ENCODE results near the gene RPL5.

RPL5 gene

DNA sequence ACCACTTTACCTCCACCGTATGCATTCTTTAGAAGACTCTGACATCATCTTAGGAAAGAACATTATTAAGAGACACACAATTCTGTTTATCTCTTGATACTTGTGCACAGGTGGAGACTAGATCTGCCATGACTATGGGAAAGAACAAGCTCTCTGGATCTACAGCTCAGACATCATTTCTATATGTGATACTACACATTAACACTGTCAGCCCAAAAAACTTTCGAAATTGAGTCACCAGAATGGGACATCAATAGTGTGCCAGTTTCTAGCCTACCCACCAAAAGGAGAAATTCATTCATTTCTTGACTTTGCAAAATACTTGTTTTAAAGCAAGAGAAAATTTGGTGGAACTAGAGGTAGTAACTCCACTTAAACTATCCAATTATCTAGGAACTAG lies 41.0 kb upstream of the RPL5 start:
- in situ Hi-C loops (cut with MboI; ENCODE audit: low pct_unique_long_range_greater_than_20kb, low sequenced_read_pairs, unreplicated experiment): no loop called here
- no peak for DNase-seq (ENCODE audit: low spot score)
- no peak for TF ChIP-seq CTCF (IDR thresholded peaks at IDR 0.05; ENCODE audit: extremely low read depth, insufficient read depth, missing control alignments)

DNA sequence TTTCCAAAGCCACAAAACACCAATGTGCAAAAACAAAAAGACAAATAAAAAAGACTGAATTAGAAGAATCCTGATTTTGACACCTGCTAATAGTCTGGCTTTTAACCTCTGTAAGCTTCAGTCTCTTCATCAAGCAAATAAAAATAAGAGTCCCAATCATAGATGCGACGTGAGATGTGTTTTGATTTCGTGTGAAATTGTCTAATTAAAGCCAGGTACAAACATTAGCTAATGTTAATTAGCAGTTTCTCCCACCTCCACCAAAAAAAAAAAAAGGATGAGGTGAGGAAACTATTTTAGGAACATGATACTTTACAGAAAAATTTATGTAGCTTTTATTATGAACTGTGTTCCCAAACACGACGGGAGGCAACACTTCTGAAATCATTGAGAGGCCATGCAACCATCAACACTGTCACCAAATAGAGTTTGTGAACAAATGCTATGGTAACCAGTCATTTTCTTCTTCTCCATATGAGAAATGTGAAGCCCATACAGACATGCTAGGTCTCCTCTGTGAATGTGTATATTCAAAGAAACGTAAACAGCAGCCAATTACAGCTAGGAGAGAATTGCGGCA lies 40.3 kb upstream of the RPL5 start:
- TF ChIP-seq CTCF (IDR thresholded peaks at IDR 0.05; ENCODE audit: extremely low read depth, insufficient read depth, missing control alignments): no peak
- in situ Hi-C loops (cut with MboI; ENCODE audit: low pct_unique_long_range_greater_than_20kb, low sequenced_read_pairs, unreplicated experiment): no loop called here
- no peak for DNase-seq (ENCODE audit: low spot score)

DNA sequence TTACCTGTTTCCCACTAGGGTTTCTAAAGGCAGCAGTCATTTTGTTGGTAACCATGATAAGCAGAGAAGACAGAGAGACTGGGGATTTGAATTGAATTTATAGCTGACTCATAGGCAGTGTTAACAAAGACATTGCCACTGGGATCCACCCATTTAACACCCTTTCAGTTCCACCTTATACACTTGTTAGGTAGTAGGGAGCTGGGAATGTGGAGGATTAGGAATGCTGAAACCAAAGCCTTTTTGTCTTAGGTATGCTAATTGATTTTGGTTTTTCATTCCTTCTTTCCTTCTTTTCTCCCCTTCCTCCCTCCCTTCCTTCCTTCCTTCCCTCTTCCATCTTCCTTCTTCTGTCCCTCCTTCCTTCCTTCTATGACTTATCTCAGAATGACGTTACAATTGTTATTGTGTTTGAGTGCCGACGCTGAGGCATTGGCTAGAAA lies 39.5 kb upstream of the RPL5 start:
- DNase-seq (ENCODE audit: low spot score): no peak
- in situ Hi-C loops (cut with MboI; ENCODE audit: low pct_unique_long_range_greater_than_20kb, low sequenced_read_pairs, unreplicated experiment): no loop called here
- TF ChIP-seq CTCF (IDR thresholded peaks at IDR 0.05; ENCODE audit: extremely low read depth, insufficient read depth, missing control alignments): no peak

- no peak for DNase-seq (ENCODE audit: low spot score)
- in situ Hi-C loops (cut with MboI; ENCODE audit: low pct_unique_long_range_greater_than_20kb, low sequenced_read_pairs, unreplicated experiment): no loop called here
- no peak for TF ChIP-seq CTCF (IDR thresholded peaks at IDR 0.05; ENCODE audit: extremely low read depth, insufficient read depth, missing control alignments)
Observed at GRCh38 chr1:92795166-92795565, 36.7 kb upstream of the RPL5 start.

DNA sequence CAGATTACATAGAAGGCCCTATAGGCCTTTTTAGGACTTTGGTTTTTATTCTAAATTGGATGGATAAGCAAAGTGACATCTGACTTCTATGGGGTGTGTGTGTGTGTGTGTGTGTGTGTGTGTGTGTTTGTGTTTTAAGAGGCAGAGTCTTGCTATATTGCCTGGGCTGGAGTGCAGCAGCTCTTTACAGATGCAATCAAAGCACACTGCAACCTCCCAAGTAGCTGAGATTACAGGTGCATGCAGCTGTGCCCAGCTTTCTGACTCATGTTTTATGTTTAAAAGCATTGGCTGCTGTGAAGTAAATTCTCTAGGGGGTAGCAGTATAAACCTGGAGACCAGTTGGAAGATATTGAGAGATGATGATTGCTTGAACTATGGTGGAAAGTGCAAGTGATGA lies 34.5 kb upstream of the RPL5 start:
- DNase-seq (ENCODE audit: low spot score): no peak
- no peak for TF ChIP-seq CTCF (IDR thresholded peaks at IDR 0.05; ENCODE audit: extremely low read depth, insufficient read depth, missing control alignments)
- in situ Hi-C loops (cut with MboI; ENCODE audit: low pct_unique_long_range_greater_than_20kb, low sequenced_read_pairs, unreplicated experiment): no loop called here

- no peak for TF ChIP-seq CTCF (IDR thresholded peaks at IDR 0.05; ENCODE audit: extremely low read depth, insufficient read depth, missing control alignments)
- DNase-seq (ENCODE audit: low spot score): no peak
- in situ Hi-C loops (cut with MboI; ENCODE audit: low pct_unique_long_range_greater_than_20kb, low sequenced_read_pairs, unreplicated experiment): no loop called here
Observed at GRCh38 chr1:92797961-92798360, 33.9 kb upstream of the RPL5 start.
